Duodenal mucosa (tissue), 2 donors: Measurements from ENCODE around the gene OR2J2.
"Not testable (repeated sequence)": the region's sequence is repeated elsewhere in the genome, so short reads cannot be mapped to it uniquely, and the experiment has no call there.

Source experiments
- H3K27ac ChIP-seq: one replicate; pipeline ENCODE4 v1.7.0; 2013; ENCODE audit warnings: low read depth, low read length
- H3K27me3 ChIP-seq, 2 donors: one replicate each; pipeline ENCODE4 v1.7.0; 2013; ENCODE audit warnings: low read length in 2 of 2, control low read depth in 1 of 2; ENCODE audit not compliant: insufficient read depth in 2 of 2, control insufficient read depth in 1 of 2
- H3K36me3 ChIP-seq, 2 donors: one replicate each; pipeline ENCODE4 v1.7.0; 2013; ENCODE audit warnings: low read length in 2 of 2, control low read depth in 1 of 2; ENCODE audit not compliant: insufficient read depth in 2 of 2, control insufficient read depth in 1 of 2
- H3K4me1 ChIP-seq, 2 donors: one replicate each; pipeline ENCODE4 v1.7.0; 2013; ENCODE audit warnings: low read length in 2 of 2, control low read depth in 1 of 2; ENCODE audit not compliant: insufficient read depth in 2 of 2, control insufficient read depth in 1 of 2
- H3K4me3 ChIP-seq, 2 donors: one replicate each; pipeline ENCODE4 v1.7.0; 2013; ENCODE audit warnings: low read length in 2 of 2, low read depth in 1 of 2
- H3K9ac ChIP-seq, 2 donors: one replicate each; pipeline ENCODE4 v1.7.0; 2013; ENCODE audit warnings: low read length in 2 of 2, low read depth in 1 of 2
- H3K9me3 ChIP-seq, 2 donors: one replicate each; pipeline ENCODE4 v1.7.0; 2013; ENCODE audit warnings: low read length in 2 of 2, control low read depth in 1 of 2; ENCODE audit not compliant: control insufficient read depth in 1 of 2

Gene OR2J2

DNA sequence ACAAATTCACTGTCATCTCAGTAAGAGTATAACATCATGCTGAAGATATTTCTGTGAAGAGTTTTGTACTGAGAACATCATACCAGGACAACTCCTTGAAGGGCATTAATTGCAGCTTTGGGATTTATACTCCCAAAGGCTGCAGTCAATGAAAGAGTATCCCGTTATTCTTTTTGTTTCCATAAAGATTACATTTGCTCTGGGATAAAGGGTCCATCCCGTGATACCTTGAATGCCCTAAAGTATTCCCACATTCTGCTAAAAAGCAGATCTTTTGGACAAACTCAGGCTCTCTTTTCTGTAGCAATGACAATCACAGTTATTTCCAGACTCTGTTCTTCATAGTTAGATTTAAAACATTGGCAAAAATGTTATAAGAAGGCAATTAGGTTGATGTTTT is at the start of gene OR2J2:
OR2J2 (plus strand) TSS at position 301 of the 400 bp plus-strand sequence. CDS start 2,729 bp downstream, outside the sequence.
- not testable (repeated sequence) for H3K36me3 ChIP-seq, H3K4me3 ChIP-seq, H3K9me3 ChIP-seq, H3K27me3 ChIP-seq, H3K9ac ChIP-seq, H3K4me1 ChIP-seq, H3K27ac ChIP-seq

DNA sequence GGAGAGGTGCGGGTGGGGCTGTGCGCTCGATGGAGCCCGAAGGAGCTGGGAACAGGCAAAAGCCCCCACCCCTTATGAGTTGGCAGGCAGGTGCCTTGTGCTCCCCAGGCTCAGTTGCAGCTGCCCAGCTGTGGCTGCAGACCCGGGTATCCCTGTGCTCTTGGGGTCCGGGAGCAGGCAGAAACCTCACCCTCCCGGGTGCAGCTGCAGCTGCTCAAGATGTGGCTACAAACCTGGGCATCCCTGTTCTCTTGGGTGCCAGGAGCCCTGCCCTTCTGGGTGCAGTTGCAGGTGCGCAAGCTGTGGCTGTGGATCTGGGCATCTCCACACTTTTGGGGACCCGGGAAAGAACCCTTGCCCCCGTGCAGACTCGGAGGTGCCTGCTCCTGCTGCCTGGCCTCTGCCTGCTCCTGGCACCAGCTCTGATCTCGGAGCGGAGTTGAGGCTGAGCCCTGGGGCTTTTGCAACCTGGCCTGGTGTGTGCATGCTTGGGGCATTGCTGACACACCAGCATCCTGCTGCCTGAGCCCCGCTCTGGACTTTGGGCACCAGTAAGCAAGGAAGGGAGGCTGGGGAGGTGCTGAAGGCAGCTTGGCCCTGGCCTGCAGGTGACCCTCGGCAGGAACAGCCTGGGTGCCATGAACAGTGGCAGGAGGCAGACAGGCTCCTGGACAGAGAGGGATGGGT is 41.2 kb upstream of the OR2J2 start:
- no peak overlapping the region for H3K4me3 ChIP-seq

DNA sequence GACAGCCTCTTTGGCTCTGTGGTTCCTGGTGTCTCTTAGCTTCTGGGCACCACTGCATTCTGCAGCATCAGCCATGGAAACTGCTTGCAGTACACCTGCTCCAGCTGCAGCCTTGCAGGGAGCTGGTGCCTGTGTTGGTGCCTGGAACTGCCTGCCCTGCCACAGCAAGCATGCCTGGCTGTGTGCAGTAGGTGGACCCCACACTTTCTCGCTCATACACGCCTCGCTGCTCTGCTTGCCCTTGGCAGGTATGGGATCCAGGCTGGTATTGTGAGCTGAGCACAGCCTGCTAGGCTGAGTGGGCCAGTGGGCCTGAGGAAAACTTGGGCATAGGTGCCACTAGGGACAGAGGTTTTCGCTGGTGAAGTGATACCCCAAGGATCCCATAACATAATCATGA is 40.1 kb upstream of the OR2J2 start:
- H3K27me3 ChIP-seq, result no peaks in the 10 kb centered on the region
- H3K36me3 ChIP-seq, result no peaks in the 10 kb centered on the region

More for the DNA sequence above, 41.2 kb upstream of the OR2J2 start:
- no peaks in the 10 kb centered on the region for H3K27me3 ChIP-seq
- no peaks in the 10 kb centered on the region for H3K9me3 ChIP-seq
- H3K4me1 ChIP-seq, result no peaks in the 10 kb centered on the region
- no peaks in the 10 kb centered on the region for H3K36me3 ChIP-seq
- H3K27ac ChIP-seq, result no peak overlapping the region
- no peak overlapping the region for H3K9ac ChIP-seq

DNA sequence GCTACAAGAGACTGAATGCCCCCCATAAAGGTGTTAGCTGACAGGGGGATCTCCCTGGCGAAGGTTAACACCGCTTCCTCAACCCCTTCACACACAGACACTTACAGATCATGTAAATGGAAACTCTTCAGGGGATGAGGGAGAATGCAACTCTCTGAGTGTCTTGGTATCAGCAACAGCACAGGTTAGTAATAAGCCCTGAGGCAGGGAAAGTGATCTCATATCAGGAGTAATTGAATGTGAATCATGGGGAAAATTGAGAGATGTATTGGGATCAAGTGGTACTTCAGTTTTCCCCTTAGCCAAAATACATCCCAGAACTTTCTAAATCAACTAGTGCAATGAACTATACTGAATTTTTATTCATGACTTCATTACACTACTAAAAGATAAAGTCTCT is 39.0 kb upstream of the OR2J2 start:
- Histone ChIP-seq H3K36me3 (no peaks in the 10 kb centered on the region), H3K9ac (no peak overlapping the region), H3K4me3 (no peak overlapping the region), H3K27ac (no peak overlapping the region), H3K4me1 (no peaks in the 10 kb centered on the region), H3K27me3 (no peaks in the 10 kb centered on the region), H3K9me3 (no peaks in the 10 kb centered on the region)

More for the DNA sequence above, 40.1 kb upstream of the OR2J2 start:
- Histone ChIP-seq H3K4me1 (no peaks in the 10 kb centered on the region), H3K4me3 (no peak overlapping the region), H3K9ac (no peak overlapping the region), H3K27ac (no peak overlapping the region), H3K9me3 (no peaks in the 10 kb centered on the region)

DNA sequence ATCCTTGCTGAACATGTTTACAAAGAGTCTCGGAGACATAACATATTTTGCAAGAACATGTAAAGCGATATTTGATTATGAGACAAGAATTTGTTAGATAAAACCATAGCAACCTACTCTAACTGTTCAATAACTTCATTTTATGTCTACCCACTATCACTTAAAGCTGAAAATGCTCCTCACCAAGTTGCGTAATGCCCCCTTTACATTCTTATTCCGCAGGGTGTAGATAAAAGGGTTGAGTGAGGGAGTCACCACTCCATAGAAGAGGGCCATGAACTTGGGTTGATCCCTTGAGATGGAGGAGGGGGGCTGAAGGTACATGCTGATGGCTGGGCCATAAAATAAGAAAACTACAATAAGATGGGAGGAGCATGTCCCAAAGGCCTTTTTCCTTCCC is 33.0 kb upstream of the OR2J2 start:
- no peak overlapping the region for H3K9ac ChIP-seq
- H3K27ac ChIP-seq, result no peak overlapping the region
- no peaks in the 10 kb centered on the region for H3K4me1 ChIP-seq
- H3K4me3 ChIP-seq, result no peak overlapping the region
- no peaks in the 10 kb centered on the region for H3K36me3 ChIP-seq
- no peaks in the 10 kb centered on the region for H3K27me3 ChIP-seq
- H3K9me3 ChIP-seq, result peaks cover 0 to 3% of the 10 kb centered on the region in 2 donors

DNA sequence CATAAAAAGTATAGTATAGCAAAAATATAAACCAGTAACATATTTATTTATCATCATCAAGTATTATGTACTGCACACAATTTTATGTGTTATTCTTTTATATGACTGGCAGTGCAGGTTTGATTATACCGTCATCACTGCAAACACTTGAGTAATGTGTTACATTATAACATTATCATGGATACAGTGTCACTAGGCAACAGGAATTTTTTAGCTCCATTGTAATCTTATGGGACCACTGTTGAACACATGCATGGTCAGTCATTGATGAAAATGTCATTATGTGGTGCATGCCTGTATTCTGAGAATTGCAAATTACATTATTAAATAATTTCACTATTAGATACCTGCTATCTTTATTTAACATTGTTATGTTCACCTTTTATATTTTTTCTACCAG is 29.1 kb upstream of the OR2J2 start:
- Histone ChIP-seq H3K27me3 (no peaks in the 10 kb centered on the region), H3K4me1 (no peaks in the 10 kb centered on the region), H3K9me3 (peaks cover 3% of the 10 kb centered on the region in 2 donors), H3K9ac (no peak overlapping the region), H3K4me3 (no peak overlapping the region), H3K27ac (no peak overlapping the region), H3K36me3 (no peaks in the 10 kb centered on the region)

DNA sequence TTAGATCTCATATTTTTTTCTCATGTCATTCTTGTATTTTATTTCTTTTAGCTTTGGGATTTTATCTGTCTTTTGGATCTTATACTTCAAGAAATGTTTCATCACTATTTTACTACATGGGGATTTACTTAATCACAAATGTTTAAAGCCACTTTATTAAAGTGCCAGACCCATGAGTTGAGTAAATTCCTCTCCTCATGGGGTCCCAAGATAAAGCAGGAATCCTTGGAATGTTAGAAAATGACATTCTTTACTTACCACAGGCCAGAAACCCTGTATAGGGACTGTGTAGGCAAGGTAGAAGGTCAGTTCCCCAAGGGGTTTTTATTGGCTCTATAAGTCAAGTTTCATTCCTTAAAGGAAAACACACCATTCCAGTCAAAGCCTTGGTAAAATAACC is 28.4 kb upstream of the OR2J2 start:
- no peaks in the 10 kb centered on the region for H3K4me1 ChIP-seq
- no peak overlapping the region for H3K9ac ChIP-seq
- no peaks in the 10 kb centered on the region for H3K36me3 ChIP-seq
- peaks cover 3% of the 10 kb centered on the region in 2 donors for H3K9me3 ChIP-seq
- H3K27ac ChIP-seq, result no peak overlapping the region
- no peaks in the 10 kb centered on the region for H3K27me3 ChIP-seq
- no peak overlapping the region for H3K4me3 ChIP-seq

DNA sequence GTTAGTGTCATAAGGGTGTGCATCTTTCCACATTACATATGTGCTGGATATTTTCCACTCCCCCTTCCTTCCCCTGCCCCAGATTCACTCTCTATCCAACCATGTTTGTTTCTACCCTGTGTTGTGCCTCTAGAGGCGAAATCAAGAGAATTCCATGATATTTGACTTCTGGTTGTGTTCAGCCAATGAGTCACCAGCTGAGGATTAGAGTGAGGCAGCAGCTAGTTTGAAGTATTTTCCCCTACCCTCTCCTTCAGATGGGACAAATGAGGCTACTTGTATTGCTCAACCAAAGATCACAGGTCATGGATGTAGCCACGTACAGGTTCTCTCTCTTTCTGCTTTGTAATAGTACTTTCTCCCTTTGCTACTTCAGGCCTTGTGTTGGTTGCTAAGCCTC is 24.5 kb upstream of the OR2J2 start:
- no peaks in the 10 kb centered on the region for H3K36me3 ChIP-seq
- no peak overlapping the region for H3K27ac ChIP-seq
- no peaks in the 10 kb centered on the region for H3K4me1 ChIP-seq
- H3K9ac ChIP-seq, result no peak overlapping the region
- peaks cover 3% of the 10 kb centered on the region in 2 donors for H3K9me3 ChIP-seq
- no peaks in the 10 kb centered on the region for H3K27me3 ChIP-seq
- H3K4me3 ChIP-seq, result no peak overlapping the region

DNA sequence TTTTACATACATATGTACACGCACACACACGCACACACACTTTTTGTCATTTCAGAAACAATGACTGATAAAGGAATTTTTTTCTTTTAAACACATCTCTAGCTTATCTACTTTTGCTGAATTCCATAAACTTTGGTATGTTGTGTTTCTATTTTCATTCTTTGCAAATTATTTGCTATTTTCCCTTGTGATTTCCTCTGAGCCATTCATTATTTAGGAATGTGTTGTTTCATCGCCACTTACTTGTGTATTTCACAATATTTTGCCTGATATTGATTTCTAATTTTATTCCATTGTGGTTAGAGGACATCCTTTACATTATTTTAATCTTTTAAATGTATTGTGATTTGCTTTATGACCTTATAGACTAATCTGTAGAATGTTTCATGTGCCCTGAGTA is 23.6 kb upstream of the OR2J2 start:
- peaks cover 3% of the 10 kb centered on the region in 2 donors for H3K9me3 ChIP-seq
- H3K27ac ChIP-seq, result no peak overlapping the region
- H3K4me1 ChIP-seq, result no peaks in the 10 kb centered on the region
- H3K36me3 ChIP-seq, result no peaks in the 10 kb centered on the region
- H3K27me3 ChIP-seq, result no peaks in the 10 kb centered on the region
- no peak overlapping the region for H3K9ac ChIP-seq
- H3K4me3 ChIP-seq, result no peak overlapping the region

DNA sequence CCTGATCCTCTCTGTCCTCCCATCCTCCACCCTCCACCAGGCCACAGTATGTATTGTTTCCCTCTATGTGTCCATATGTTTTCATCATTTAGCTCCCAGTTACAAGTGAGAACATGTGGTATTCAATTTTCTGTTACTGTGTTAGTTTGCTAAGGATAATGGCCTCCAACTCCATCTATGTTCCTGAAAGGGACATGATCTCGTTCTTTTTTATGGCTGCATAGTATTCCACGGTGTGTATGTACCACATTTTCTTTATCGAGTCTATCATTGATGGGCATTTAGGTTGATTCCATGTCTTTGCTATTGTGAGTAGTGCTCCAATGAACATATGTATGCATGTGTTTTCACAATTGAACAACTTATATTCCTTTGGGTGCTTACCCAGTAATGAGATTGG is 21.3 kb upstream of the OR2J2 start:
- not testable (repeated sequence) for H3K27me3 ChIP-seq, H3K9me3 ChIP-seq, H3K36me3 ChIP-seq, H3K27ac ChIP-seq, H3K4me3 ChIP-seq, H3K9ac ChIP-seq, H3K4me1 ChIP-seq

DNA sequence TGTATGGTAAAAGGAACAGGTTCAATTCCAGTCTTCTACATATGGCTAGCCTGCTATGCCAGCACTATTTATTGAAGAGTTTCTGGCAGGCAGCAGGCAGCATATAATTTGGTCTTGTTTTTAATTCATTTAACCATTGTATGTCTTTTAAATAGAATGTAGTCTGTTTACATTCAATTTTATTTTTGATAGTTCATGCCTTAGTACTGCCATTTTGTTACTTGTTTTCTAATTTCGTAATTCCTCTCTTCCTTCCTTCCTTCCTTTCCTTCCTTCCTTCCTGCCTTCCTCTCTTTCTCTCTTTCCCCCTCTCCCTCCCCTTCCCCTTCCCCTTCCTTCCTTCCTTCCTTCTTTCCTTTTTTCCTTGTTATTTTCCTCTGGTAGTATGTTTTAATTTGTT is 17.6 kb upstream of the OR2J2 start:
- H3K4me3 ChIP-seq, result no peak overlapping the region
- no peaks in the 10 kb centered on the region for H3K4me1 ChIP-seq
- H3K9me3 ChIP-seq, result peaks cover 0 to 3% of the 10 kb centered on the region in 2 donors
- H3K27ac ChIP-seq, result no peak overlapping the region
- H3K27me3 ChIP-seq, result no peaks in the 10 kb centered on the region
- H3K9ac ChIP-seq, result no peak overlapping the region
- no peaks in the 10 kb centered on the region for H3K36me3 ChIP-seq
